Hair follicular keratinocyte (primary cell): ENCODE data around the gene RBM8A. TPM values are rescaled to one million over a fixed set of nuclear protein-coding genes. Genes with fewer than 3 reads are reported as not detected.

Experiments used
- total RNA-seq: library from RNA; depleted of rRNA; stranded (reverse); fragments of >200 nt; gene quantifications from 2 replicates; pipeline ENCODE4 v1.2.3, GENCODE V29; 2015

RBM8A gene
- 127 and 248 TPM in 2 replicates for total RNA-seq

DNA sequence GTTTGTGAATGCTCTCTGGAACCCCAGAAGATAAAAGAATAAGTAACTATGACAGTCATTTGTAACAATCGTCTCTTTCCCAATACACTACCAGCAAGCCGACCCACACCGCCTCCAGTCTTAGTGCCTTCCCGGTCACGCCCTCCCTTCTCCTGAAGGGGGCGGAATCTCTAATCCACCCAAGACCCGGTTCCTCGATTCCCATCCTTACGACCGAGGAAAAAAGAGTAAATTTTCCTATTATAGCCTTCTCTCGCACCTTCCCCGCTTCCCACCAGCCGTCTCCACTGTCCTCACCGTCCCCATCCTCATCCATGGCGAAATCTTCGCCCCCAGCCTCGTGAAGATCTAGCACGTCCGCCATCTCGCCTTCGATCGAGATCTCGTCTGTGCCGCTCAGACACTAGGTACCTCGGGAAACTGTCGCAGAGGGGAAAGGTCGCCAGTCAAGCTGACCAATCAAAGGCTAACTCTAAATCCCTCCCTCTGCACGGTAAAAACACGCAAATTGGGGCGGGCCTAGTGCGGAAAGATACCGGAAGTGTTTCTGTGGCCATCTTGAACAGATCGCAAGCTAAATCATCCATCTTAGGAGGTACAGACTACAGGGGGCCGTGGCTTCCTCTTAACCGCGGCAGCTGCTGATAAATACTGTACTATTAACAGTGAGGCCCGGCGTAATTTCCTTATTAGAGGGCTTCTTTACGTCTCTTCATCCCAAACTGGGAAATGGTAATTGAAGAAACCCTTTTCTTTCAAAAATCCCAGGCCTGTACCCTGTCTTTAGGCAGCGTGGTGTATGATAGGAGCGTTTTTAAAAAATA is at the start of gene RBM8A:
TSS of gene RBM8A (minus strand) at position 422 of the 824 bp plus-strand sequence. CDS start at position 364, 58 bp downstream.

DNA sequence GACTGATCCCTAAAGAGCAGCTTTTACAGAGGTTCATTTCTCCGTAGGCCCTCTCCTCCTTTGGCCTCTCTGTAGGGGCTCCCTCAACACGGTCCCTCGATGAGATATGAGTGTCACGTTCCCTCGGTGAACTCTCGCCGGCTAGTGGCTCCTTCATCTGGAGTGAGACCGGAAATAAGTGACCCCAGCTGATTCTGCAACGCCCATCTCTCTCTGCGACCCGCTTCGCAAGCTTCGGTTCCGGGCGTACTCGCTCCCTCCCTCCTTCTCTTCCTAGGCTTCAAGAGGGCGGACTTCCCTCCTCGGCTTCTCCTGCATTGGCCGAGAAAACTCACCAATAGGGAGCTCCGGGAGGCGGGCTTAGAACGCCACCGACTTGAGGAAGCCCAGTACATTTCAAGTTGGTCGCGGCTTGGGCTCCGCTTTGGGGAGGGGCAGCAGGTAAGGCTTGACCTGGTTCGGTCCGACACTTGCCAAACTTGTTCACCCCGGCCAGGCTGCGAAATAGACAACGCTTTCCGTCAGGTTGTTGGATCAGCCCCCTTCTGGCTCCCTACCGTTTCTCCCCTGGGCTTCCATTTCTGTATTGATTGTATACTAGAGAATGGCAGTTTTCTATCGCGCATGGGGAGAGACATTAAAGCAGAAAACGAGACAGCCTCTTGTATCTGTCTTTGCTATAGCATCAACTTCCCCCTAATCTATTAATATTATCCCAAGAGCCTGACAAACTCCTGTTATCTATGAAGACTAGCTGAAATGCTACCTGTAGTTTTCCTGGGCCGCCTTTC is 37.2 kb upstream of the RBM8A start, which contains the start of the genes ANKRD34A and POLR3GL:
TSS of gene ANKRD34A (minus strand) at position 248 of the 791 bp plus-strand sequence. CDS start 2,816 bp downstream, outside the sequence.
TSS of gene POLR3GL (plus strand) at position 363 of the 791 bp plus-strand sequence. CDS start 10,176 bp downstream, outside the sequence.

GRCh38 chr1:145957443-145958319 is 30.4 kb upstream of the RBM8A start, which contains the start of gene LIX1L:
Gene LIX1L, minus strand, starts transcription at chr1:145958017. Its CDS starts 90 bp downstream, at chr1:145957927.

GRCh38 chr1:145918144-145918991 is 8.9 kb downstream of the RBM8A start, which contains the start of gene PEX11B:
Gene PEX11B, minus strand, starts transcription at chr1:145918717. Its CDS starts 29 bp downstream, at chr1:145918688.

GRCh38 chr1:145885738-145886287 is 41.5 kb downstream of the RBM8A start, which contains the start of gene ANKRD35:
Gene ANKRD35, minus strand, starts transcription at chr1:145885866. Its CDS starts 108 bp downstream, at chr1:145885758.

Other genes with a start within 250 kb of the RBM8A start
- gene PDZK1, start 220.1 kb downstream of the RBM8A start, total RNA-seq, result 0.23 and 0.39 TPM in 2 replicates
- not detected in 2 replicates for gene CD160, start 208.0 kb downstream of the RBM8A start, total RNA-seq
- gene RNF115, start 103.4 kb downstream of the RBM8A start, total RNA-seq, result 5.0 and 5.2 TPM in 2 replicates
- 22.6 and 28.4 TPM in 2 replicates for gene POLR3C, start 103.3 kb downstream of the RBM8A start, total RNA-seq
- gene NUDT17, start 81.9 kb downstream of the RBM8A start, total RNA-seq, result 2.8 and 5.2 TPM in 2 replicates
- gene PIAS3, start 68.4 kb downstream of the RBM8A start, total RNA-seq, result 22.4 and 31.5 TPM in 2 replicates
- gene ANKRD35, start 41.6 kb downstream of the RBM8A start, total RNA-seq, result 0.15 TPM in 1 of 2 replicates, not detected in the other
- gene ITGA10, start 17.4 kb downstream of the RBM8A start, total RNA-seq, result 0.70 and 1.2 TPM in 2 replicates
- 24.5 and 25.3 TPM in 2 replicates for gene PEX11B, start 8.8 kb downstream of the RBM8A start, total RNA-seq
- 17.4 and 25.0 TPM in 2 replicates for gene LIX1L, start 30.5 kb upstream of the RBM8A start, total RNA-seq
- gene ANKRD34A, start 37.1 kb upstream of the RBM8A start, total RNA-seq, result 0.49 and 0.70 TPM in 2 replicates
- gene POLR3GL, start 37.2 kb upstream of the RBM8A start, total RNA-seq, result 11.9 and 12.7 TPM in 2 replicates
- 22.7 and 104 TPM in 2 replicates for gene TXNIP, start 69.1 kb upstream of the RBM8A start, total RNA-seq
- gene HJV, start 94.3 kb upstream of the RBM8A start, total RNA-seq, result not detected in 2 replicates
- gene NBPF10, start 217.3 kb upstream of the RBM8A start, total RNA-seq, result 0.49 and 0.70 TPM in 2 replicates